ENCODE data around the gene ARRDC5.
"Not testable (repeated sequence)": the region's sequence is repeated elsewhere in the genome, so short reads cannot be mapped to it uniquely, and the experiment has no call there.

- not testable (repeated sequence) for TF ChIP-seq CTCF (IDR thresholded peaks at IDR 0.05; ENCODE audit: low read depth, low read length, poor library complexity, severe bottlenecking); EZH2phosphoT487 (IDR thresholded peaks at IDR 0.05; ENCODE audit: borderline replicate concordance, low read length)
These were observed 14.9 kb downstream of the ARRDC5 start for GRCh38 chr19:4887803-4888202.

All from DOHH2 (cell line).